Activated naive CD4-positive, alpha-beta T cell treated with anti-CD3 and anti-CD28 coated beads, Interleukin-2, amount 50 U/mL, for 72 hours (primary cell): ENCODE measurements around the gene HEY2. TPM values are rescaled to one million over a fixed set of nuclear protein-coding genes. Genes with fewer than 3 reads are reported as not detected.
A peak's percentile ranks its signal among the peaks of the same experiment; 100 is the strongest.

Experiments used
- ATAC-seq, 2 donors: fragments of 150-1000 bp; cut with Tn5 transposase; 2 replicates each; pipeline ENCODE4 v1.10.0; 2021; ENCODE audit warnings: mild to moderate bottlenecking in 2 of 2, moderate library complexity in 2 of 2
- DNase-seq, 2 donors: peaks; one replicate each; pipeline ENCODE4 v3.0.0; 2021 to 2022; ENCODE audit warnings: low spot score in 2 of 2
- H3K27ac Mint-ChIP-seq, 2 donors: one replicate each; pipeline ENCODE4 v1.8.0; 2022; ENCODE audit warnings: mild to moderate bottlenecking in 2 of 2, mixed read lengths in 2 of 2
- H3K36me3 Mint-ChIP-seq, 2 donors: one replicate each; pipeline ENCODE4 v1.8.0; 2022; ENCODE audit warnings: mixed read lengths in 2 of 2
- H3K9me3 Mint-ChIP-seq, 2 donors: one replicate each; pipeline ENCODE4 v1.8.0; 2022; ENCODE audit warnings: mixed read lengths in 2 of 2
- total RNA-seq, 2 donors: library from RNA; stranded (reverse); gene quantifications; one replicate each; pipeline ENCODE4 v1.2.3, GENCODE V29; 2022

The HEY2 gene
- total RNA-seq, 2 donors from 2014 or later = not detected

- H3K9me3 Mint-ChIP-seq = no peaks in the 10 kb centered on the region
- no peak for DNase-seq
- no peak for ATAC-seq
- H3K36me3 Mint-ChIP-seq = no peaks in the 10 kb centered on the region
- H3K27ac Mint-ChIP-seq = no peak overlapping the region
Observed at GRCh38 chr6:125738276-125738675, 11.2 kb upstream of the HEY2 start.

GRCh38 chr6:125739364-125739763 lies 10.1 kb upstream of the HEY2 start:
- DNase-seq (no peak), ATAC-seq (no peak)
- no peak overlapping the region for H3K27ac Mint-ChIP-seq
- H3K36me3 Mint-ChIP-seq = no peaks in the 10 kb centered on the region
- no peaks in the 10 kb centered on the region for H3K9me3 Mint-ChIP-seq

- no peak overlapping the region for H3K27ac Mint-ChIP-seq
- H3K9me3 Mint-ChIP-seq = no peaks in the 10 kb centered on the region
- peaks cover 0 to 5% of the 10 kb centered on the region in 2 donors for H3K36me3 Mint-ChIP-seq
- ATAC-seq (peak in 1 of 2 donors; percentile 92), DNase-seq (no peak)
Observed at GRCh38 chr6:125741336-125741735, 8.1 kb upstream of the HEY2 start.

- H3K27ac Mint-ChIP-seq = no peak overlapping the region
- no peak for ATAC-seq
Observed at GRCh38 chr6:125742024-125742423, 7.4 kb upstream of the HEY2 start.

GRCh38 chr6:125742464-125743120 lies 6.8 kb upstream of the HEY2 start:
- ATAC-seq = no peak
- DNase-seq = no peak
- no peak overlapping the region for H3K27ac Mint-ChIP-seq
- H3K9me3 Mint-ChIP-seq = no peaks in the 10 kb centered on the region
- H3K36me3 Mint-ChIP-seq = peaks cover 5 to 13% of the 10 kb centered on the region in 2 donors

More at GRCh38 chr6:125742024-125742423, 7.4 kb upstream of the HEY2 start:
- DNase-seq = no peak
- no peaks in the 10 kb centered on the region for H3K9me3 Mint-ChIP-seq
- H3K36me3 Mint-ChIP-seq = peaks cover 5 to 12% of the 10 kb centered on the region in 2 donors

GRCh38 chr6:125743604-125744003 lies 5.8 kb upstream of the HEY2 start:
- H3K27ac Mint-ChIP-seq = no peak overlapping the region
- peaks cover 5 to 13% of the 10 kb centered on the region in 2 donors for H3K36me3 Mint-ChIP-seq
- DNase-seq (no peak), ATAC-seq (no peak)
- H3K9me3 Mint-ChIP-seq = no peaks in the 10 kb centered on the region

- DNase-seq (no peak), ATAC-seq (no peak)
- Mint-ChIP-seq H3K36me3 (peaks cover 5 to 18% of the 10 kb centered on the region in 2 donors), H3K9me3 (no peaks in the 10 kb centered on the region), H3K27ac (no peak overlapping the region)
Observed at GRCh38 chr6:125745281-125746018, 4.0 kb upstream of the HEY2 start.

- Mint-ChIP-seq H3K9me3 (no peaks in the 10 kb centered on the region), H3K36me3 (peaks cover 5 to 18% of the 10 kb centered on the region in 2 donors), H3K27ac (no peak overlapping the region)
- ATAC-seq = no peak
- DNase-seq = no peak
Observed at GRCh38 chr6:125746019-125746414, 3.4 kb upstream of the HEY2 start.

- peaks cover 5 to 18% of the 10 kb centered on the region in 2 donors for H3K36me3 Mint-ChIP-seq
- H3K27ac Mint-ChIP-seq = peak overlapping the region in 1 of 2 donors; percentile 9
- ATAC-seq = peak; percentile 43 to 60
- DNase-seq = peak in 1 of 2 donors; percentile 63
- no peaks in the 10 kb centered on the region for H3K9me3 Mint-ChIP-seq
Observed at GRCh38 chr6:125746731-125747588, 2.5 kb upstream of the HEY2 start.

- Mint-ChIP-seq H3K9me3 (no peaks in the 10 kb centered on the region), H3K27ac (peak overlapping the region in 1 of 2 donors; percentile 9), H3K36me3 (peaks cover 5 to 18% of the 10 kb centered on the region in 2 donors)
- ATAC-seq (peak in 1 of 2 donors; percentile 8), DNase-seq (peak in 1 of 2 donors; percentile 37)
Observed at GRCh38 chr6:125747589-125748405, 1.6 kb upstream of the HEY2 start.

GRCh38 chr6:125748406-125749172 lies 843 bp upstream of the HEY2 start:
- ATAC-seq (peak in 1 of 2 donors; percentile 1), DNase-seq (no peak)
- Mint-ChIP-seq H3K36me3 (peaks cover 5 to 18% of the 10 kb centered on the region in 2 donors), H3K9me3 (no peaks in the 10 kb centered on the region), H3K27ac (no peak overlapping the region)

- ATAC-seq = no peak
- DNase-seq = no peak
- Mint-ChIP-seq H3K9me3 (no peaks in the 10 kb centered on the region), H3K27ac (peak overlapping the region; percentile 12 to 55), H3K36me3 (peaks cover 5 to 18% of the 10 kb centered on the region in 2 donors)
Observed at GRCh38 chr6:125749865-125750691, 646 bp downstream of the HEY2 start.

GRCh38 chr6:125750692-125751333 lies 1.4 kb downstream of the HEY2 start:
- Mint-ChIP-seq H3K36me3 (peaks cover 5 to 18% of the 10 kb centered on the region in 2 donors), H3K9me3 (no peaks in the 10 kb centered on the region), H3K27ac (no peak overlapping the region)

GRCh38 chr6:125751334-125751916 lies 2.0 kb downstream of the HEY2 start:
- ATAC-seq = no peak
- H3K9me3 Mint-ChIP-seq = no peaks in the 10 kb centered on the region
- H3K27ac Mint-ChIP-seq = no peak overlapping the region
- no peak for DNase-seq
- H3K36me3 Mint-ChIP-seq = peaks cover 5 to 12% of the 10 kb centered on the region in 2 donors

More at GRCh38 chr6:125750692-125751333, 1.4 kb downstream of the HEY2 start:
- DNase-seq (no peak), ATAC-seq (no peak)
